ENCODE data around the gene ZFYVE9. TPM values are rescaled to one million over a fixed set of nuclear protein-coding genes. Genes with fewer than 3 reads are reported as not detected.
A peak's percentile ranks its signal among the peaks of the same experiment; 100 is the strongest.

The ZFYVE9 gene
- total and polyA plus RNA-seq, 2 of the 13 experiments (the other 11 are each of a cell fraction or from before 2014, with no cell fraction given) = 9.2 to 19.8 TPM

DNA sequence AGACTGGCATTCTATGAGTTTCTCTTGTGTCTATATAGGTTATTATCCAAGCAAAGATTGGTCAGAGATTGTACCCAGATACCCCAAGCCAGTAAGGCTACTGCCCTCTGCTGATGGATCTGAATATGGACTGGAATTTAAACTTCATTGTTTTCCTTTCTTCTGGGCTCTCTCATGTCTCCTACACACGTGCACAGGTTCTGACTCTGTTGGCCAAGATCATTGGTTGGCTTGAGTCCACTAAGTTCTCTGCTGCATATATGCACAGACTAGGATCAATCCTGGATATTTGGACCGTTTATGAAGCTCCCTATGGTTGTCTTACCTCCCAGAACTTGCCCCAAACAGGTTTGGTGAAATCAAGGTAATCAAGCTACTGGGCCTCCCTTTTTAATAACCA, 154.5 kb downstream of the ZFYVE9 start (continued):
- TF ChIP-seq, protein P1, sequence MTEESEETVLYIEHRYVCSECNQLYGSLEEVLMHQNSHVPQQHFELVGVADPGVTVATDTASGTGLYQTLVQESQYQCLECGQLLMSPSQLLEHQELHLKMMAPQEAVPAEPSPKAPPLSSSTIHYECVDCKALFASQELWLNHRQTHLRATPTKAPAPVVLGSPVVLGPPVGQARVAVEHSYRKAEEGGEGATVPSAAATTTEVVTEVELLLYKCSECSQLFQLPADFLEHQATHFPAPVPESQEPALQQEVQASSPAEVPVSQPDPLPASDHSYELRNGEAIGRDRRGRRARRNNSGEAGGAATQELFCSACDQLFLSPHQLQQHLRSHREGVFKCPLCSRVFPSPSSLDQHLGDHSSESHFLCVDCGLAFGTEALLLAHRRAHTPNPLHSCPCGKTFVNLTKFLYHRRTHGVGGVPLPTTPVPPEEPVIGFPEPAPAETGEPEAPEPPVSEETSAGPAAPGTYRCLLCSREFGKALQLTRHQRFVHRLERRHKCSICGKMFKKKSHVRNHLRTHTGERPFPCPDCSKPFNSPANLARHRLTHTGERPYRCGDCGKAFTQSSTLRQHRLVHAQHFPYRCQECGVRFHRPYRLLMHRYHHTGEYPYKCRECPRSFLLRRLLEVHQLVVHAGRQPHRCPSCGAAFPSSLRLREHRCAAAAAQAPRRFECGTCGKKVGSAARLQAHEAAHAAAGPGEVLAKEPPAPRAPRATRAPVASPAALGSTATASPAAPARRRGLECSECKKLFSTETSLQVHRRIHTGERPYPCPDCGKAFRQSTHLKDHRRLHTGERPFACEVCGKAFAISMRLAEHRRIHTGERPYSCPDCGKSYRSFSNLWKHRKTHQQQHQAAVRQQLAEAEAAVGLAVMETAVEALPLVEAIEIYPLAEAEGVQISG (CRISPR knock-in tag; IDR thresholded peaks at IDR 0.05) = no peak
- no peak for TF ChIP-seq ZNF703 (CRISPR knock-in tag; IDR thresholded peaks at IDR 0.05; ENCODE audit: borderline replicate concordance)
- TF ChIP-seq ARNTL (CRISPR knock-in tag; IDR thresholded peaks at IDR 0.05) = no peak
- 0 out of 2 replicates have a peak, but pooled peaks have one; percentile 23 for TF ChIP-seq SAP130 (CRISPR knock-in tag; IDR thresholded peaks at IDR 0.05; ENCODE audit: low read depth)
- TF ChIP-seq RCOR2 (CRISPR knock-in tag; IDR thresholded peaks at IDR 0.05) = no peak

DNA sequence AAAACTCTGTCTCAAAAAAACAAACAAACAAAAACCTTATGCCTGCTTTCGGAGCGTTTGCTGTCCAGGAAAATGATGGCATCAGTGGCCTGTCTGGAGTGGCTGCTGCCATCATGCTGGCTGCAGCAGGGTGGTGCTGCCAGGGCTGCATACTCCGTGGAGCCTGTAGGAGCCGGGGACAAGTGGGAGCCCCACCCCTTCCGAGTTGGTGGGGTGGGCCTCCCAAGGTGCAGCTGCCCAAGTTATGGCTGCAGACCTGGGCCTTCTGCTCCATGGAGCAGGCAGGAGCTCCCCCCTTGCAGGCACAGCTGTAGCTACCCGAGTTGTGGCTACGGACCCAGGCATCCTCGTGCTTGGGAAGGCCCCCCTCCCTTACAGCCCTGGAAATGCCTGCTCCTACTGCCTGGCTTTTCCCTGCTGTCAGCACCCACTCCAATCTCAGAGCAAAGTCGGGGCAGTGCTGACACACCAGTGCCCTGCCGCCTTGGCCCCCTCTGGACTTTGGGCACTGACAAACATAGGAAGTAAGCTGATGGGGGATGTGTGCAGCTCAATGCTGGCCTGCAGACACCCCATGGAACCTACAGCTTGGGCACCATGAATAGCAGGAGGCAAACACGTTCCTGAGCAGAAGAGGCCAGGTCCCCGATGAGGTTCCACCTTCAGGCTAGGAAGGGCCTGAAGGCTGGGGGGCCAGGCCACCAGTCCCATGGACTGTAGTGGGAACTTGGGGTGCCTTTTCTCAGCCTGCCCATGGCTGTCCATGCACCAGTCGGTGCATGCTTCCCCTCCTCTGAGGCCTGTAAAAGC, 163.7 kb downstream of the ZFYVE9 start:
- ATAC-seq (peak; percentile 97), DNase-seq (ENCODE audit: low spot score) (peak; percentile 87), FAIRE-seq (peak; percentile 71)
- intact Hi-C loops (cut with micrococcal nuclease; ENCODE audit: unreplicated experiment) = no loop called here
- Histone ChIP-seq H4K20me1 (ENCODE audit: insufficient read depth, low read length) (no peaks in the 10 kb centered on the region), H3K4me1 (ENCODE audit: insufficient read depth, low read length) (peaks cover 33% of the 10 kb centered on the region), H3K79me2 (ENCODE audit: insufficient read depth, low read length) (no peaks in the 10 kb centered on the region), H3K9me3 (ENCODE audit: low read length) (no peaks in the 10 kb centered on the region), H2AFZ (ENCODE audit: low read length) (no peak overlapping the region), H3K27ac (ENCODE audit: extremely low read length, insufficient read depth, low read length) (peak overlapping the region; percentile 83), H3K4me3 (replicated peaks in 1 of 3; ENCODE audit: insufficient read depth in 1 of 3, low read depth in 2 of 3, low read length in 3 of 3) (peak overlapping the region in 1 of 3 experiments; percentile 60; a peak in 2 of 6 replicates), H3K9ac (ENCODE audit: insufficient read depth, low read depth, low read length) (peak overlapping the region; percentile 40; the same call in 1 of the 2 replicates), H3K27me3 (ENCODE audit: control insufficient read depth in 1 of 2, insufficient read depth in 2 of 2, low read length in 2 of 2) (no peaks in the 10 kb centered on the region), H3K36me3 (replicated peaks in 1 of 2; ENCODE audit: control insufficient read depth in 1 of 2, insufficient read depth in 2 of 2, low read length in 2 of 2) (peaks cover 3 to 5% of the 10 kb centered on the region in 2 experiments; a peak in 4 of 5 replicates), H3K4me2 (ENCODE audit: low read depth, low read length) (peak overlapping the region; percentile 64)
- in situ Hi-C loops (cut with HindIII; ENCODE audit: extremely low pct_ligation_motif_present, low pct_unique_long_range_greater_than_20kb) = no loop called here
- CTCF ChIA-PET (ENCODE audit: low intra/inter-chr PET ratio, low total read pairs) = no interaction called here
- WGBS (ENCODE audit: low lambda C conversion rate) = 26% methylated on average over 2 of the region's 13 CpGs
- POLR2A ChIA-PET = interaction anchor here (0.6 to 2.1 kb wide), 13 partner anchors 11 to 426 kb away, joined by 3 to 9 read pairs (median 4); partner anchors contain the start of genes CC2D1B, ORC1 and PRPF38A
- no TSS peak for BruUV-seq (replicated peaks)
- TF ChIP-seq SUZ12 (IDR thresholded peaks at IDR 0.05; ENCODE audit: low read depth, low read length) = no peak
- no peak for TF ChIP-seq KLF11 (CRISPR knock-in tag; IDR thresholded peaks at IDR 0.05)
- TF ChIP-seq NFE2L2 (IDR thresholded peaks at IDR 0.05; ENCODE audit: low read length) = no peak
- TF ChIP-seq, protein P2, sequence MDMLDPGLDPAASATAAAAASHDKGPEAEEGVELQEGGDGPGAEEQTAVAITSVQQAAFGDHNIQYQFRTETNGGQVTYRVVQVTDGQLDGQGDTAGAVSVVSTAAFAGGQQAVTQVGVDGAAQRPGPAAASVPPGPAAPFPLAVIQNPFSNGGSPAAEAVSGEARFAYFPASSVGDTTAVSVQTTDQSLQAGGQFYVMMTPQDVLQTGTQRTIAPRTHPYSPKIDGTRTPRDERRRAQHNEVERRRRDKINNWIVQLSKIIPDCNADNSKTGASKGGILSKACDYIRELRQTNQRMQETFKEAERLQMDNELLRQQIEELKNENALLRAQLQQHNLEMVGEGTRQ (IDR thresholded peaks at IDR 0.05; ENCODE audit: low read depth, low read length) = no peak
- TF ChIP-seq, protein P2 (CRISPR knock-in tag; IDR thresholded peaks at IDR 0.05; ENCODE audit: borderline replicate concordance) = no peak
- TF ChIP-seq, protein P3, sequence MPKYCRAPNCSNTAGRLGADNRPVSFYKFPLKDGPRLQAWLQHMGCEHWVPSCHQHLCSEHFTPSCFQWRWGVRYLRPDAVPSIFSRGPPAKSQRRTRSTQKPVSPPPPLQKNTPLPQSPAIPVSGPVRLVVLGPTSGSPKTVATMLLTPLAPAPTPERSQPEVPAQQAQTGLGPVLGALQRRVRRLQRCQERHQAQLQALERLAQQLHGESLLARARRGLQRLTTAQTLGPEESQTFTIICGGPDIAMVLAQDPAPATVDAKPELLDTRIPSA (CRISPR knock-in tag; IDR thresholded peaks at IDR 0.05; ENCODE audit: borderline replicate concordance) = no peak
- no peak for TF ChIP-seq SMAD9 (CRISPR knock-in tag; IDR thresholded peaks at IDR 0.05)
- no peak for TF ChIP-seq PRMT3 (CRISPR knock-in tag; IDR thresholded peaks at IDR 0.05; ENCODE audit: borderline replicate concordance, low read depth)
- TF ChIP-seq ZSCAN22 (CRISPR knock-in tag; IDR thresholded peaks at IDR 0.05) = 0 out of 2 replicates have a peak, but pooled peaks have one; percentile 57
- TF ChIP-seq ZNF383 (CRISPR knock-in tag; IDR thresholded peaks at IDR 0.05; ENCODE audit: borderline replicate concordance) = no peak
- no peak for TF ChIP-seq MBD4 (IDR thresholded peaks at IDR 0.05; ENCODE audit: borderline replicate concordance, low read length)

All from HepG2 (cell line).